Measurements from ENCODE around the gene FAM151A. TPM values are rescaled to one million over a fixed set of nuclear protein-coding genes. Genes with fewer than 3 reads are reported as not detected.
A peak's percentile ranks its signal among the peaks of the same experiment; 100 is the strongest.

FAM151A gene
- total and polyA plus RNA-seq, 12 donors, result 0.39 to 2.9 (median 0.94) TPM; not detected in 1

DNA sequence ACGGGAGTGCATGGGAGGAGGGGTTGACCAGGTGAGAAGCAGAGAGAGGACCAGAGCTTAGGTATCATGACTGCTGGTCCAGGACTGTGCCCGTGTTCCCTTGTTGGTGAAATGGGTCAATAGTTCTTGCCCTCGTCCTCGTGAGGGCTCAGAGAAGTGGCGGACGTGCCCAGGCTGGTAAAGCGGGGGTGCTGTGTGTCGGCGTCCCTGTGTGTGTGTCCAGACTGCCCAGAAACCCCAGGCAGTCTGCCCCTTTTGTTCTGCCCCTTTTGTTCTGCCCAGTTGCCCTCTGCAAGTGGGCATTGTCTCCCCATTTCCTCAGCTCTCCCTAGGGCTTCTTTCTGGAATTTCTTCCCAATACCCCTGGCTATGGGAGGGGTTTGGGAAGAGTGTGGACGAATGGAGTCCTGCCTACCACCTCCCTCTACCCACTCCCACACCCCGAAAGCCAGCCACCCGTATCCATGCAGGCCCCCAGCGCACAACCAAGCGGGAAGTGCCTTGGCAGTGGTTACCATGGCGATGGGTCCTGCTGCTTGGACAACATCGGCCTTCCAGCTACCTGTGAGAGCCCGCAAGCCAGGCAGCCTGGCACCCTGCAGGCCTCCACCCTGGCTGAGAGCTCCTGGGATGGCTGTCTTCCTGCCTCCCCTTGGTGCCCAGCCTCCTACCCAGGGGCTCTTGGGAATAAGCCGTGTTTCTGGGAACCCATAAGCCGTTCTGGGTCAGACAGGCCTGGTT, 40.6 kb downstream of the FAM151A start:
- 60 to 77% methylated on average over 19 of the region's 19 CpGs for WGBS, 2 donors
- intact Hi-C loops (cut with DNase I), result loop anchor here in 3 of 10 donors (5.0 kb wide), 1 partner anchor 35 kb away; the partner anchor contains the start of gene ACOT11 (in 3 of the 3)
- TF ChIP-seq CTCF (IDR thresholded peaks at IDR 0.05), result no peak

DNA sequence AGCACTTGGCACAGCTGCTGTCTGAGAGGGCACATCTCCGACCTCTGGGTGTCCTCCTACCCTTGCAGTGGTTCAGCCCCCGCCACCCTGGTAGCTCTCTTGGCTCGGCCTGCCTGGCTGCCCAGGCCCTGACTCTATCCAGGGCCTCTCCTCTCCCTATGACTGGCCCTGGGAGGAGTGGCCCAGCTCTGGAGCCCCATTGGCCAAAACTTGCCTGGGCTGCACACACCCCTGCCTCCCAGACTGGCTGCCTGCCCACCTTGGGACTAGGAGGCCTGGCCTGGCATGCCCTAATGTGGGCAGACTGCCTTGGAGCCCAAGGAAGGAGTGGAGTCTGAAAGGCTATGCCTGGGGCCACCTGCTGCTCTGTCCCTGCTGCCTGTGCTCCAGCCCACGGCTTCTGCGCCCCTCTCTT, 41.7 kb downstream of the FAM151A start:
- Histone ChIP-seq H3K9me3 (no peaks in the 10 kb centered on the region), H3K4me1 (peaks cover 19 to 91% (median 68%) of the 10 kb centered on the region in 9 donors), H3K36me3 (peaks cover 0 to 5% (median 0%) of the 10 kb centered on the region in 9 donors), H3K27ac (peak overlapping the region; percentile 68 to 93 (median 88)), H3K27me3 (no peaks in the 10 kb centered on the region), H3K4me3 (no peak overlapping the region)
- DNase-seq (peak; percentile 89 to 90), ATAC-seq (peak; percentile 76 to 92 (median 84))
- intact Hi-C loops (cut with DNase I), result loop anchor here in 4 of 10 donors (2.0 to 5.0 kb wide), 2 partner anchors 33 to 34 kb away; partner anchors contain the start of gene ACOT11 (in 4 of the 4)
- 39 to 59% methylated on average over 5 of the region's 5 CpGs for WGBS, 2 donors
- peak in 1 of 9 donors; percentile 7 for TF ChIP-seq CTCF (IDR thresholded peaks at IDR 0.05)

More for the DNA sequence above, 40.6 kb downstream of the FAM151A start:
- H3K36me3 ChIP-seq, result peaks cover 0 to 5% (median 0%) of the 10 kb centered on the region in 9 donors
- DNase-seq (no peak), ATAC-seq (peak in 1 of 8 donors; percentile 16)
- H3K27ac ChIP-seq, result peak overlapping the region; percentile 65 to 93 (median 87)
- no peak overlapping the region for H3K4me3 ChIP-seq
- H3K4me1 ChIP-seq, result peaks cover 12 to 89% (median 63%) of the 10 kb centered on the region in 9 donors
- no peaks in the 10 kb centered on the region for H3K27me3 ChIP-seq
- H3K9me3 ChIP-seq, result no peaks in the 10 kb centered on the region

DNA sequence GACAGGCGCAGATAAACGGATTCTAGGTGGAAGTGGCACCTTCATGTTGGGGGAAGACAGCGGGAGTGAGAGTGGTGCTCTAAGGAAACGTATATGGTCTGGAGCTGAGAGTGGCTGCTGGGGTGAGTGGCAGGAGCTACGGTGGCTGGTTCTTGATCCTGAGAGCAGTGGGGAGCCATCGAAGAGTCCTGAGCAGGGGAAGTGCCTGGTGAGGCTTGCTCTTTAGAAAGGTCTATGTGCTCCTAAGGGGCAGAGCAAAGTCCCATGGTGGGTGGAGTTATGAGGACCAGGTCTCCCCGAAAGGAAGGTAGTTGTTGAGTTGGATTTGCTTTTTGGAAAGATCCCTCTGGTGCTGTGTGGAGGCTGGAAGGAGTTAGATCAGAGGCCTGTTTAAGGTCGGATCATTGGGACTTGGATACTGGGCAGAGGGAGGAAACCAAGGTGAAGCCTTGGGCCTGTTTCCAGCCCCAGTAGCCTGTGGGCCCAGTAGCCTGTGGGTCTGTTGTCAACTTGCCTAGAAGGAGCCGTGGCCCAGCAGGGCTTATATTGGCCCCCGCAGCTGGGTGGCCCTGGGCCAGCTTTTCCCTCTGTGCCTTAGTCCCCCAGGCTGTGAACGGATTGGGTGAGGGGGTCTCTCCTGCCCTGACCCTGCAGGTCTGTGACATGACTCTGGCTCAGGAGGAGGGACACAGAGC, 42.3 kb downstream of the FAM151A start:
- WGBS, 2 donors, result 62 to 64% methylated on average over 11 of the region's 11 CpGs
- intact Hi-C loops (cut with DNase I), result loop anchor here in 4 of 10 donors (2.0 to 5.0 kb wide), 2 partner anchors 32 to 34 kb away; partner anchors contain the start of gene ACOT11 (in 4 of the 4)
- TF ChIP-seq CTCF (IDR thresholded peaks at IDR 0.05), result no peak
- no peaks in the 10 kb centered on the region for H3K9me3 ChIP-seq
- peak overlapping the region; percentile 62 to 93 (median 88) for H3K27ac ChIP-seq
- no peak overlapping the region for H3K4me3 ChIP-seq
- peak in 1 of 8 donors; percentile 2 for ATAC-seq
- H3K4me1 ChIP-seq, result peaks cover 19 to 87% (median 73%) of the 10 kb centered on the region in 9 donors
- no peaks in the 10 kb centered on the region for H3K27me3 ChIP-seq
- peaks cover 0 to 5% (median 0%) of the 10 kb centered on the region in 9 donors for H3K36me3 ChIP-seq
- no peak for DNase-seq

- TF ChIP-seq CTCF (IDR thresholded peaks at IDR 0.05), result no peak
- DNase-seq (no peak), ATAC-seq (no peak)
- no peaks in the 10 kb centered on the region for H3K36me3 ChIP-seq
- WGBS, 2 donors, result 46 to 62% methylated on average over 4 of the region's 4 CpGs
- intact Hi-C loops (cut with DNase I), result no loop called here
- peak overlapping the region in 9 of 10 donors; percentile 44 to 93 (median 87) for H3K27ac ChIP-seq
- H3K4me3 ChIP-seq, result no peak overlapping the region
- no peaks in the 10 kb centered on the region for H3K9me3 ChIP-seq
- H3K27me3 ChIP-seq, result no peaks in the 10 kb centered on the region
- peaks cover 19 to 88% (median 70%) of the 10 kb centered on the region in 9 donors for H3K4me1 ChIP-seq
These were observed 44.0 kb downstream of the FAM151A start for GRCh38 chr1:54579337-54579781.

Data from heart right ventricle (tissue), 16 donors.